GM21619 (cell line): ENCODE results near the gene RGS10.
"Not testable (repeated sequence)": the region's sequence is repeated elsewhere in the genome, so short reads cannot be mapped to it uniquely, and the experiment has no call there.

Source experiments
- ATAC-seq: cut with Tn5 transposase; IDR thresholded peaks from one replicate; pipeline ENCODE4 v1.9.1; 2021; ENCODE audit not compliant: unreplicated experiment

The RGS10 gene

DNA sequence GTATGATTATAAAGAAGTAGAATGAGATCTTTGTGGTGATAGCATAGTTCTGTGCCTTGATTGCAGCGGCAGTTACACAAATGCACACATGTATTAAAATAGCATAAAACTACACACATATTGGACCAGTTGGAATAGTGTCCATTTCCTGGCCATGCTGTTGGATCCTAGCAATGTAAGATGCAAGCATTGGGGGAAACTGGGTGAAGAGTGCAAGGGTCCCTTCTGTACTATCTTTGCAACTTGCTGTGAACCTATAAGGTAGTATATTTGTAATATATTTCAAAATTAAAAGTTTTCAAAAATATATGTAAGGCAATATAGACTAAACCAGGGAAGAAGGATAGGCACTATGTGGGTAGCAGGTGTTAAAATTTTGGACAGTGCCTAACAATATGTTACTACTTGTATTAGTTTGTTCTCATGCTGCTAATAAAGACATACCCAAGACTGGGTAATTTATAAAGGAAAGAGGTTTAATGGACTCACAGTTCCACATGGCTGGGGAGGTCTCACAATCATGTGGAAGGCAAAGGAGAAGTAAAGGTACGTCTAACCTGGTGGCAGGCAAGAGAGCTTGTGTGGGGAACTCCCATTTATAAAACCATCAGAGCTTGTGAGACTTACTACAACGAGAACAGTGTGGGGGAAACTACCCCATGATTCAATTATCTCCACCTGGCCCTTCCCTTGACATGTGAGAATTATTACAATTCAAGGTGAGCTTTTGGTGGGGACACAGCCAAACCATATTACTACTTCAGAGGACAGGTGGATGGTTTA, 71.4 kb downstream of the RGS10 start:
- no peak for ATAC-seq

GRCh38 chr10:119469846-119470245, 72.7 kb downstream of the RGS10 start:
- ATAC-seq, result no peak

DNA sequence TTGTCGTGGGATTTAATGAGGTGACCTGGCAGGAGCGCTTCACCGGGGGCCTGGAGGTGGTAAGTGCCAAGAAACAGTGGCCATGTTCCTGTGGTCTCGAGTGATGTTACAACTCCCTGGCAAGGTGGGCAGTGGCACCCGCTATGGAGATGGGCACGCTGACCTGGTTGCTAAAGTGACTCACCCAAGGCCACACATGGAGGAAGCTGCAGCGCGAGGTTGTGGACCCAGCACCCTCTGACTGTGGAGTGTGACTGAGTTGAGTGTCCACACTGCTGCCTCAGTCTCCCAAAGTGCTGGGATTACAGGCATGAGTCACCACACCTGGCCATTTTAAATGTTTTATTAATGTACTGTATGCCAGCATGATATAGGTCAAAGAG, 73.2 kb downstream of the RGS10 start:
- no peak for ATAC-seq

- ATAC-seq, result no peak
These were observed 73.8 kb downstream of the RGS10 start for GRCh38 chr10:119468542-119469324.

DNA sequence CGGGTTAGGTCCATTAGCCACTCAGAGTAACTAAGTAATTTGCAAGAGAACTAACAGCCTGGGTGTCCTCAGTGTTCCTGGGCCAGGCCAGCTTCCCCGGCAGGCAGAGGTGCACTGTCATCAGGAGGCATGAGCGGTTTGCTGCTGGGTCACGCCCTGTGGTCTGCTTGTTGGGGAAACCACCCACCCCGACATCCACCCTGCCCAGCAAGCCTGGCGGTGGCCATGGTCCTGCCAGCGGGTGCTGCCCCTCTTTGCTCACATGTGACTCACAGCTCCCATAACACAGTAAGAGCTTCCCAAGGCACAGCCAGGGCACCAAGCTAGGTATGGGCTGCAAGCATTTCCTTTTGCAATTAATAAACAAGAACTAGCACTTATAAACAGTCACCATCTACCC, 75.9 kb downstream of the RGS10 start:
- no peak for ATAC-seq

GRCh38 chr10:119466076-119466475, 76.4 kb downstream of the RGS10 start:
- ATAC-seq, result no peak

GRCh38 chr10:119465085-119465484, 77.4 kb downstream of the RGS10 start:
- no peak for ATAC-seq

DNA sequence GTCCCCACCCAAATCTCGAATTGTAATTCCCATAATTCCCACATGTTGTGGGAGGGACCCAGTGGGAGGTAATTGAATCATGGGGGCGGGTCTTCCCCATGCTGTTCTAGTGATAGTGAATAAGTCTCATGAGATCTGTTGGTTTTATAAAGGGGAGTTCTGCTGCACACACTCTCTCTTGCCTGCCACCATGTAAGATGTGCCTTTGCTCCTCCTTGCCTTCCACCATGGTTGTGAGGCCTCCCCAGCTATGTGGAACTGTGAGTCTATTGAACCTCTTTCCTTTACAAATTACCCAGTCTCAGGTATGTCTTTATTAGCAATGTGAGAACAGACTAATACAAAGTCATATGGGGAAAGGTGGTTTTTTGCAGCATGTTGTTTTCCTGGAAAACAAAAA, 79.3 kb downstream of the RGS10 start:
- not testable (repeated sequence) for ATAC-seq

GRCh38 chr10:119462773-119463172, 79.7 kb downstream of the RGS10 start:
- ATAC-seq, result no peak

DNA sequence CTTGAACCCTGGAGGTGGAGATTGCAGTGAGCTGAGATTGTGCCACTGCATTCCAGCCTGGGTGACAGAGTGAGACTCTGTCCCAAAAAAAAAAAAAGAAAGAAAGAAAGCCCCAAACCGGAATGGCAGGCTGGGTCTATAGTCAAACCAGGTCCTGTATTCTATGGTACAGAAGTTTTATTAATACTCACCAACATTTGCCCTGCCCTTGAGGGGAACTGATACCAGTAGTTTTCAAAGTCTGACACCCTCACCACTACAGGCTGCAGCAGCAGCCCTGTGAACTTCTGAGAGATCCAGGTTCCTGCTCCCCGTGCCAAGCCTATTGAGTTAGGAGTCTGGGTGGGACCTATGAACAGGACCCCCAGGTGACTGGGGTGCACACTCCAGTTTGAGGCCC, 80.6 kb downstream of the RGS10 start:
- peak; percentile 78 for ATAC-seq

GRCh38 chr10:119461380-119461779, 81.1 kb downstream of the RGS10 start:
- ATAC-seq, result peak; percentile 69

DNA sequence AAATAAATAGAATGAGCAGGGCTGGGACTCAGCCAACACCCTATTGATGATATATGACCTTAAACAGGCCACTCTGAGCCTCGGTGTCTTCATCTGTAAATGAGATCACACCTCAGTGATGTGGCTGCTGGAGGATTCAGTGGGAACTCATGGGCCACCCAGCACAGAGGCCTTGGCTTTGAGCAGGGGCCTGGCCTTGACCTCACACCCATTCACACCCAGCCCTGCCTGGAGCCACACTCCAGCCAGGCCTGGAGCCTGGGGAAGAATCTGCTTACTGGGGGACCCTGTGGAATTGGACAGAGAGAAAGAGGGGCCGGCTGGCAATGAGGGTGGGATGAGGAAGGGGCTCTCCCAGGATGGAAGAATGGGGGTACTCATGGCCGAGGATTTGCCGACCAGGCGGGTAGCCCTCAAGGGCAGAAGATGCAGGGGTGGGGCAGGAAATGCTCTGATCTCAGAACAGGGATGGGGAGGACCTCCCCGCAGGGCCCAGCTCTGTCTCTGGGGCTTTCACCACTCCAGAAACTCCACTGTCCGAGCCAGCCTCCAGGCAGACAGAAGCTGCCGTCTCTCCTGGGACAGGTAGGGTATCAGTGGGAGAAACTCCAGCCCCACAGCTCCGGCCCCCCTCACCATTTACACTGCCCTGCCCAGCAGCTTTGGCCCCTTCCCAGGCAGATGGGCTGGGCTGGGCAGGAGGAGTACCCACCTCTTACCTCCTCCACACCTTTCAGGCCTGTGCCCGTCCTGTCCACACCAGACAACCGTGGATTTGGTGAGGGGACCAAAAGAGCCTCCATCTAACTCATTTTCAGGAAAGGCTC, 81.9 kb downstream of the RGS10 start:
- ATAC-seq, result no peak

- no peak for ATAC-seq
These were observed 82.7 kb downstream of the RGS10 start for GRCh38 chr10:119459681-119460340.

GRCh38 chr10:119457966-119458766, 84.4 kb downstream of the RGS10 start:
- no peak for ATAC-seq

- ATAC-seq, result no peak
These were observed 86.1 kb downstream of the RGS10 start for GRCh38 chr10:119456435-119456810.

GRCh38 chr10:119455609-119456434, 86.7 kb downstream of the RGS10 start:
- ATAC-seq, result no peak

- ATAC-seq, result no peak
These were observed 87.5 kb downstream of the RGS10 start for GRCh38 chr10:119454990-119455389.

DNA sequence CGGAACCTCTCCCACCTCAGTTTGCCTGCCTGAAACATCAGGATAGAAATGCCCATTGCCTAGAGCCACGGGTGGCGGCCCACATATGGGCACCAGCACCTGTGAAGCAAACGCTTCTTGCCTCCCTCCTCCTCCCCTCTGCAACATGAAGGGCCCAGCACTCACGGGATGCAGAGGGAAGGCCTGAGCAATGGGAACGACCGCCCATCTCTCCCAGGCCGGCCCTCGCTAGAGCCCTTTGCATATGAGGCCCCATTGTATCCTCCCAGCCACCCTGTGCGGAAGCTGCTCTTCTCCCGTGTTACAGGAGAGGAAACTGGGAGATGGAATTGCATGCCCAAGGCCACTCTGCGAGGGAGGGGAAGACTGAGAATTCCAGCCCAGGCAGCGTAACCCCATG, 88.2 kb downstream of the RGS10 start:
- no peak for ATAC-seq

GRCh38 chr10:119453313-119453712, 89.2 kb downstream of the RGS10 start:
- ATAC-seq, result no peak
